Anterior cingulate cortex (tissue), 58 donors: ENCODE data around the gene VWA3B.
"Not testable (repeated sequence)": the region's sequence is repeated elsewhere in the genome, so short reads cannot be mapped to it uniquely, and the experiment has no call there.

Source experiments
- DNase-seq, 58 donors: peaks; one replicate each; lab custom pipeline; 2025; lab: John Stamatoyannopoulos, UW

The VWA3B gene

DNA sequence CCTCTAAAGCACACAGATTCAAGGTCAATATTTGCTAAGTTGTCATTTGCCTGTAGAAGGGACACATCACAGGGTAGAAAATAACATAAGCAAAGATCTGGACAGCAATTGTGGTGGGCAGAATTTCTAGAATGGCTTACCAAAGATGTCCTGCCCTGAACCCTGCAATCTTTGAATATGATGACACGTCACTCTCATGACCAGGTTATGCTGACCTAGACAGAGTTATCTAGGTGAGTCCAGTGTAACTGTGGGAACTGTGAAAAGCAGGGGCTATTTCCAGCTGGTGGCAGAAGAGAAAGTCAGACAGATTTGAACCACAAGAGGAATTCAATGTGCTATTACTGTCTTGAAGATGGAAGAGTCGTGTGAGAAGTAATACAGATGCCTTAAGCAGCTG is 147.0 kb downstream of the VWA3B start:
- no peak for DNase-seq

DNA sequence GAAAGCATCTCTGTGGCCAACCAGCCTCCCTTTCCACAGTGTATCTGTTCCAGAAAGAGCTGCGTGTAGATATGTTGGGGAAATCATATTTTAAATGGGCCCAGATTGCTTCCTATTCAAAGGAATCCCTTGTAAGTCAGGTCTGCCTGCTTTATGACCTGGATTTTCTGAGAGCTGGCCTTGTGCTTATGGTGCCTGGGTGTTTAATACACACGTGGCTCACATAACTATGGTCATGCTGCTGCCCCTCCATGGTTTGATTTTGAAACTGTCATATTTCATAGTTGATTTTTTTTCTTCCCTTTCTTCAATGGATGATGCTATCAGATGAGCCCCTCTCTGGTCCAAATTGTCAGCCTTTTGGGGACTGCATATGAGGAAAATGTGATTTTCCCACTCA is 147.8 kb downstream of the VWA3B start:
- no peak for DNase-seq

DNA sequence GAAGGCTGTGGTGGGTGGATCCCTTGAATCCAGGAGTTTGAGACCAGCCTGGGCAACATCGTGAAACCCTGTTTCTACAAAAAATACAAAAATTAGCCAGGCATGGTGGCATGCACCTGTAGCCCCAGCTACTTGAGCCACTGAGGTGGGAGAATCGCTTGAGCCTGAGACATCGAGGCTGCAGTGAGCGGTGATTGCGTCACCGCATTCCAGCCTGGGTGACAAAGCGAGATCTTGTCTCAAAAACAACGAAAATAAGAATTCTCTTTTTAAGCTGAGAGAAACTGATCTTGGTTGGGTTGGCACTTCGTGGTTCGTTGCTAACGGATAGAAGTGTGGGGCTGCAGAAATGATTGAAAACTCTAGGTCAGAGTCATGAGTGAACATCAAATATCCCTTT is 150.0 kb downstream of the VWA3B start:
- no peak for DNase-seq

GRCh38 chr2:98240786-98241398 is 153.9 kb downstream of the VWA3B start:
- no peak for DNase-seq

DNA sequence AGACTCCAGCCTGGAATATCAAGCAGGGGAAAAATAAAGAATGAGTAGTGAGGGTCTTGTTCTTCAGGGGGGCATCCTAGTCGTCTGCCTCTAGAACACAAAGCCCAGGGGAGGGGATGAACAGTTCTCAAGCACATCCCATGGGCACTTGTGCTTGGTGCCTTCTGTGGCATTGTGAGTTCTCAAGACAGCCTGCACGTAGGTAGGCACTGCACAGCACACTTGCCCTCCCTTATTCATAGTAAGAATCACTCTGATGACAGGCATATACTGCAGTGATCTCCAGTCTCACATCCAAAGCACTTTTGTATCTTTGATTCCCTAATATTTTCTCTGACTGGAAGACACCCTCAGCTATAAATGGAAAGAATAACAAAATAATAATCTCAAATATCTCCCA is 154.6 kb downstream of the VWA3B start:
- DNase-seq, result peak in 3 of 58 donors; percentile 3 to 29 (median 16)

GRCh38 chr2:98242003-98242402 is 155.0 kb downstream of the VWA3B start:
- DNase-seq, result peak in 32 of 58 donors; percentile 4 to 85 (median 42)

GRCh38 chr2:98245491-98245890 is 158.5 kb downstream of the VWA3B start:
- DNase-seq, result no peak

GRCh38 chr2:98247383-98247782 is 160.4 kb downstream of the VWA3B start:
- DNase-seq, result no peak

- no peak for DNase-seq
Observed at GRCh38 chr2:98252038-98252773, 165.2 kb downstream of the VWA3B start.

- DNase-seq, result peak in 20 of 58 donors; percentile 9 to 68 (median 28)
Observed at GRCh38 chr2:98253461-98254070, 166.6 kb downstream of the VWA3B start.

- no peak for DNase-seq
Observed at GRCh38 chr2:98254504-98255059, 167.6 kb downstream of the VWA3B start.

- DNase-seq, result no peak
Observed at GRCh38 chr2:98258906-98259305, 171.9 kb downstream of the VWA3B start.

- DNase-seq, result no peak
Observed at GRCh38 chr2:98263362-98263761, 176.4 kb downstream of the VWA3B start.

DNA sequence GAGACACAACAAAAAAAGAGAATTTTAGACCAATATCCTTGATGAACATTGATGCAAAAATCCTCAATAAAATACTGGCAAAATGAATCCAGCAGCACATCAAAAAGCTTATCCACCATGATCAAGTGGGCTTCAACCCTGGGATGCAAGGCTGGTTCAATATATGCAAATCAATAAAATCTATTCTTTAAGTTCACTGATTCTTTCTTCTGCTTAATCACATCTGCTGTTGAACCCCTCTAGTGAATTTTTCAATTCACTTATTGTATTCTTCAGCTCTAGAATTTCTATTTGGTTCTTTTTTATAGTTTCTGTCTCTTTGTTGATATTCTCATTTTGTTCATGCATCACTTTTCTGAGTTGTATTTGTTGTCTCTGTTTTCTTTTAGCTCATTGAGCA is 181.3 kb downstream of the VWA3B start:
- not testable (repeated sequence) for DNase-seq

DNA sequence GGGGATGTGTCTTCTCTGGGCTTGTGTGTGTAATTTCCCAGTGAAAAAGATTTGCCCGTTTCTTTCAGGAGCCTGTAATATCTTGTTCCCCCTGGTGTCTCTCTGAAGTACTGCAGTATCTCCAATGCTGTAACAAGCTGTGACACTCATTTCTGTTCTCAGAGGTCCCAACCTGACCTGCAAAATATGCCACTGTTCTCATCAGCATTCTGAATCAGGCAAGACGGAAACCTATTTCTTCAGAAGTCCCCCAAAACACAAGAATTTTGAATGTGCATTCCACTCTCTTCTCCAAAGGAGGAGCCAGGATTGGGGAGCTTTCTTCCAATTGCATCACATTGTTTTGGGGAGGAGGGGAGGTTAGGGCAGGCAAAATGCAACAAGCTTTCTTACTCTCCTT is 182.3 kb downstream of the VWA3B start:
- DNase-seq, result no peak

GRCh38 chr2:98269830-98270229 is 182.9 kb downstream of the VWA3B start:
- DNase-seq, result no peak

DNA sequence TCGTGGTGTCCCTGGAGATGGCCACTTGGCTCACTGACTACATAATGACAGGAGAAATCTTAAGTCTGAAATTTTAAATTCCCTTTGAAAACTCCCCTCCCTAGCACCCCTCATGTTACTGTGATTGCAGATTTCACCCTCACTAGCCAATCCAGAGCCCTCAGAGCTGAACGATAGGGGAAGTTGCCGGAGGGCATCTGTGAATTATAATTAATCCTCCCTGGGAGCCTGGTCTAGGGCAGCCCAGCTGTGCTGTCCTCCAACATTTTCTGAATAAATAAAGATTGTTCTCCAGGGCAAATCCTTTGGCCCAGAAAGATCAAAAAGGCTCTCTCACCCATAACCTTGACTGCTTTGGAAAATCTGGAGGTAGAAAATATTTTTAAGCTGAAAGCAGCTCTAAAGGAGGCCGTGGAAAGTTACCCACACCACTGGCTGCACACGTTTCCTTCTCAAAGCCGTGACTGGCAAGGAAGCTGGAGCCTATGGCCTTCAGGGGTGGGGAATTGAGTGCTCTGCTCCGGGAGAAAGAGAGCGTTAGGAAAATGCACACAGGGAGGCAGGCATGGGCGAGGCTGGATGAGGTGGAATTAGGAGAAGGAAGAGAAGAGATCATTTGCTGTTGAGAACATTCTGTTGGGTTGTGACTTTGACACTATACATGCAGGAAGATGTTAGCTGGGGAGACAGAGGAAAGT is 190.3 kb downstream of the VWA3B start:
- no peak for DNase-seq

DNA sequence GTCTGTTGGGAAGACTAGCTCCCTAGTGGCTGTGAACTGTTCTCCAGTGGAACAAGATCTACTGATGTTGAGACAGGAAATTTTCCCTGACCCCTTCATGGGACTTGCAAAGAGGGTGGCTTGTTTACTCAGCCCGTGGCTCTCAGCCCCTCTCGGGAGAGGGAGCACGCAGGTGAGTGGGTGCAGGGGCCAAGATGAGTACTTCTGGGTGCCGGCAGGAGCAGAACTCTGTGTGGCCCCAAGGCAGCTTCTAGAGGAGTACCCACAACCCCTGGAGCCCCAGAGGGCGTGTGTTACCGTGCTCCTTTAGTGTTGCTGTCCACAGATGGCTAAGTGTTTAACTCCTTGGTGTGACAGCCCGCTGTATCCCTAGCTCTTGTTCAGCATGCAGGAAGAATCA is 191.1 kb downstream of the VWA3B start:
- no peak for DNase-seq

GRCh38 chr2:98280376-98281102 is 193.6 kb downstream of the VWA3B start:
- DNase-seq, result no peak

- DNase-seq, result no peak
Observed at GRCh38 chr2:98281607-98282006, 194.6 kb downstream of the VWA3B start.
